NB4 (cell line): Measurements from ENCODE around the gene PRPF6.

Source experiments
- DNase-seq: peaks from one replicate; pipeline ENCODE4 v3.0.0; 2010; ENCODE audit warnings: low read depth
- H3K4me3 ChIP-seq: one replicate; pipeline ENCODE4 v1.5.1; 2011; ENCODE audit warnings: mild to moderate bottlenecking, low read depth, low read length, moderate library complexity
- CTCF ChIP-seq: IDR thresholded peaks from one replicate; pipeline ENCODE4 v1.5.1; 2012; ENCODE audit warnings: low read depth, low read length
- MAX ChIP-seq: IDR thresholded peaks from 2 replicates; pipeline ENCODE4 v1.6.1; 2011; ENCODE audit warnings: low read depth, low read length
- MYC ChIP-seq: IDR thresholded peaks from 2 replicates; pipeline ENCODE4 v1.6.1; 2011; ENCODE audit warnings: low read depth, low read length
- POLR2A ChIP-seq: IDR thresholded peaks from 2 replicates; pipeline ENCODE4 v1.6.1; 2011; ENCODE audit warnings: mild to moderate bottlenecking; ENCODE audit not compliant: insufficient read length; ENCODE audit errors: extremely low read depth

Gene PRPF6

DNA sequence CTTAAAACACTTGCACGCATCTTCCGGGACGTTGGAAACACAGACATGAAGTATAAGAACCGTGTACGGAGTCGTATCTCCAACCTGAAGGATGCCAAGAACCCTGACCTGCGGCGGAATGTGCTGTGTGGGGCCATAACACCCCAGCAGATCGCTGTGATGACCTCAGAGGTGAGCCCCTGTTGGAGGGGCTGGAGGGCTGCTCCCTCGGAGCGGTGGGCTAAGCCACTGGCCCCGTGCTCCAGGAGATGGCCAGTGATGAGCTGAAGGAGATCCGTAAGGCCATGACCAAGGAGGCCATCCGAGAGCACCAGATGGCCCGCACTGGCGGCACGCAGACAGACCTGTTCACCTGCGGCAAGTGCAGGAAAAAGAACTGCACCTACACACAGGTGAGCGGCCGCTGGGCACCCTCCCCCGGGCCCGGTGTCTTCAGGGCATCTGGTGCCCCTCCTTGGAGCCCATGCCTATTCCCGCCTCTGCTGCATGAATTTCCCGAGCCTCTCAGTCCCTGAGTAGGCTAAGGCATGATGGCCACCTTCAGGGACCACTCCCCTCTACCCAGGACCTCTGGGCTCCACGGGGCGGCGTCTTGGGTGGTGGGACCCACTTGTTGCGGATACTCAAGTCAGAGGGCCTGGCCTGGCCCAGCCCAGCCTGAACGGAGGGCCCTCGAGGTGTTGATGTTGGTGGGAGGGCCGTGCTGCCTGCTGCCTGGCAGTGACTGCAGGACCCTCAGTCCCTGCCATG is 89.5 kb downstream of the PRPF6 start:
- peak; percentile 36 for DNase-seq
- TF ChIP-seq CTCF, result no peak
- no peak for TF ChIP-seq MAX
- no peak for TF ChIP-seq MYC
- TF ChIP-seq POLR2A, result no peak

DNA sequence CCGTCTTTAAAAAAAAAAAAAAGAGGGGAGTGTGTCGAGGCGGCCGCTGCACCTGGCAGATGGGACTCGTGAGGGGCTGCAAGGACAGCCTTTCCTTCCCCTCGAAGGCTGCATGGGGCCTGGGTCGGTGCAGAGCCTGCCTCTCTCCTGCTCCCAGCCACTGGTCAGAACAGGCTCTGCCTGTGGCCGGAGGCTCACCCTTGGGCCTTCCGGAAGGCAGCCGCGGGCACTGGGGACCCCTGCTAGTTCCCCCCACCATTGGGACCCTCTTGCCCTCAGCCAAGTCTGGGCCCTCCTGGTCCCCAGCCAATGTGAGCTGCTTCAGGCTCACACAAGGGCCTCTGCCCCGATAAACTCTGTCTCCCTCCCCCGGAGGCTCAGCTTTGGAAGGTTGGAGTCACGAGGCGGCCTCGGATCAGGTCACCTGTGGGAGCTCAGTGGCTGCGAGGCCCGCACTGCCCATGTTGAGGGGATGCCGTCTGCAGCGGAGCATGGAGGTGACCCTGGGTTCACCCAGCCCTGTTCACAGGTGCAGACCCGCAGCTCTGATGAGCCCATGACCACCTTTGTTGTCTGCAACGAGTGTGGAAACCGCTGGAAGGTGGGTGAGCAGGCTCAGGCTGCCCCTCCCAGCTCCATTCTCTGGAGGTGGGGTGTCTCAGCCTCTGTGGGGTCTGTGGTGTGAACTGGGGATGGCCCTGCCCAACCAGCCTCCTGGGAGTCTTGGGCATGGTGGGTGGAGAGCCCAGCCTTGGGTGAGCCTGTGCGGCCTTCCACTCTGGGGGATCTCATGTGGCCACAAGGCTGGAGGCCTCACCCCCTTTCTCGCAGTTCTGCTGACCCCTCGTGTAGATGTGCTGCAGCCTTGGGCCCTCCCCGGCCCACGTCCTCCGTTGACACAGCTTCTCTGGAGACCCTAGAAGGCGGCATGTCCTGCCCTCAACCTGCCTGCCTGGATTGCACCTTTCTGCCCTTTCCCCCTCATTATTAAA is 90.7 kb downstream of the PRPF6 start:
- H3K4me3 ChIP-seq, result no peak overlapping the region
- TF ChIP-seq CTCF (no peak), POLR2A (peak; percentile 2)

More for the DNA sequence above, 89.5 kb downstream of the PRPF6 start:
- H3K4me3 ChIP-seq, result no peak overlapping the region

DNA sequence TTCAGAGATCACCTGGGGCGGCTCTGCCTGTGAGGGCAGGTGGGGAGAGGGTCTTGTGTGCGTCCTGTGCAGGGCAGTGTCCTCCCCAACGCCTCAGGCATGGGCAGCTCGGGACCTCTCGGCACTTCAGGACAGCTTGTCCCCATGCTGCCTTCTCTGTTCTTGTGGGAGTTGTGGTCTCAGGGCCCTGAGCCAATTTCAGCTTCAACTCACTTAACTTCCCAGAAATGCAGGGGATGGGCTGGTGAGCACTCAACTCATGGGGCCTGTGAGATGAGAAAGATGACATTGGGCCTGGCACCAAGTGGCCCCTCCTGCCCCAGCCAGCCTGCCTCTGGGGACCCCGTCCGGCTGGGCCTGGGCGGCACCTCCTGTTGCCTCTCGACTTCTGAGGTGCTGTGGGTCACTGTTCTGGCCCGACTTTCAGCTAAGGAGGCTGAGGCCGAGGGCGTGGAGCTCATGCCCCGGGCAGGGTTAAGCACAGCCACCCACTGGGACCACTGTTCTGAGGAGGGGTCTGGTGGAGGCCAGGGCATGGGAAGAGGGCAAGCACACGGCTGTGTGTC is 91.6 kb downstream of the PRPF6 start:
- TF ChIP-seq CTCF (no peak), POLR2A (peak; percentile 24)
- peak; percentile 44 for DNase-seq
- no peak overlapping the region for H3K4me3 ChIP-seq

More for the DNA sequence above, 90.7 kb downstream of the PRPF6 start:
- peak; percentile 37 for DNase-seq

- TF ChIP-seq MAX, result no peak
- TF ChIP-seq MYC, result no peak
- no peak for TF ChIP-seq POLR2A
- TF ChIP-seq CTCF, result no peak
- no peak for DNase-seq
- H3K4me3 ChIP-seq, result no peak overlapping the region
Measured at GRCh38 chr20:64073476-64074183, 92.7 kb downstream of the PRPF6 start.

DNA sequence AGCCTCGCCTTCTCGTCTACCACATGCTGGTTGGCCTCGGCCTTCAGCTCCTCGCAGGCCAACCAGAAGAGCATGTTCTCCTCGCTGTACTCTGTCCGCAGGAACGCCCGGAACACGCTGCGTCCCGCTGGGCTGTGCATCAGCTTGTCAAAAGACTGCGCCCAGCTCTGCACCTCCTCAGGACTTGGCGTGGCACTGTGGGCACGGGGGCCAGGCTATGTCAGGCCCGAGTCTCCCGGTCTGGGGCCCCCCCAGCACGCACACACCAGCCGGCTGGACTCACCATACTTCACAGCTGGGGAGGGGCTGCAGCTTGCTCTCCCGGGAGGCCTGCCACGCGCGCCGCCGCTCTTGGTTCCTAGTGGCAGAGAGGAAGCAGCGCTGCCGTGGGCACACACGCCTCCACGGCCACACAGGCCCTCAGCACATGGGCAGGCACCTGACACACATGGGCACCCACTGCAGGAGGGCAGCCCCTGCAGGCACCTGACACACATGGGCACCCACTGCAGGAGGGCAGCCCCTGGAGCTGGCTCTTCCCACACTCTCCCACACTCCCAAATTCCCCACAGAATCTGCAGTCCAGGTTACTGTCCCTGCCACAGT is 93.4 kb downstream of the PRPF6 start:
- no peak overlapping the region for H3K4me3 ChIP-seq
- TF ChIP-seq MAX, result no peak
- TF ChIP-seq CTCF, result no peak
- no peak for TF ChIP-seq POLR2A
- TF ChIP-seq MYC, result no peak
- DNase-seq, result no peak
